C1 segment of cervical spinal cord (tissue), 14 donors: Measurements from ENCODE around the gene NT5DC2.

Experiments used
- DNase-seq, 14 donors: peaks; one replicate each; lab custom pipeline; 2025; lab: John Stamatoyannopoulos, UW

NT5DC2 gene

GRCh38 chr3:52525680-52526561 lies 7.7 kb downstream of the NT5DC2 start:
- DNase-seq, result no peak

GRCh38 chr3:52524752-52525679 lies 8.6 kb downstream of the NT5DC2 start:
- no peak for DNase-seq

- no peak for DNase-seq
Observed at GRCh38 chr3:52524258-52524751, 9.4 kb downstream of the NT5DC2 start.

GRCh38 chr3:52523386-52524257 lies 10.0 kb downstream of the NT5DC2 start:
- DNase-seq, result no peak

- DNase-seq, result no peak
Observed at GRCh38 chr3:52522651-52523251, 10.9 kb downstream of the NT5DC2 start.

- peak in 1 of 14 donors; percentile 73 for DNase-seq
Observed at GRCh38 chr3:52521881-52522650, 11.6 kb downstream of the NT5DC2 start.

GRCh38 chr3:52521488-52521824 lies 12.2 kb downstream of the NT5DC2 start:
- no peak for DNase-seq

- DNase-seq, result no peak
Observed at GRCh38 chr3:52520716-52521487, 12.8 kb downstream of the NT5DC2 start.

- no peak for DNase-seq
Observed at GRCh38 chr3:52520141-52520667, 13.5 kb downstream of the NT5DC2 start.

GRCh38 chr3:52519445-52520140 lies 14.1 kb downstream of the NT5DC2 start:
- DNase-seq, result no peak

GRCh38 chr3:52518723-52519444 lies 14.8 kb downstream of the NT5DC2 start:
- no peak for DNase-seq

- DNase-seq, result no peak
Observed at GRCh38 chr3:52517796-52518722, 15.6 kb downstream of the NT5DC2 start.

GRCh38 chr3:52516509-52517195 lies 17.0 kb downstream of the NT5DC2 start:
- DNase-seq, result no peak

GRCh38 chr3:52515192-52515591 lies 18.5 kb downstream of the NT5DC2 start:
- DNase-seq, result no peak

- DNase-seq, result no peak
Observed at GRCh38 chr3:52514576-52514975, 19.1 kb downstream of the NT5DC2 start.

- DNase-seq, result no peak
Observed at GRCh38 chr3:52513281-52513680, 20.4 kb downstream of the NT5DC2 start.
